Measurements from ENCODE around the gene PLEKHA8.

- TF ChIP-seq ZNF274 (IDR thresholded peaks at IDR 0.05; ENCODE audit: low read depth, low read length), result no peak
- TF ChIP-seq YY1 (IDR thresholded peaks at IDR 0.05; ENCODE audit: insufficient read depth, insufficient read length), result no peak
Measured at GRCh38 chr7:30164567-30164966, 136.4 kb downstream of the PLEKHA8 start.

Measured in NT2/D1 (cell line).